ENCODE data around the gene LRP6. TPM values are rescaled to one million over a fixed set of nuclear protein-coding genes. Genes with fewer than 3 reads are reported as not detected.

LRP6 gene
- total and polyA plus RNA-seq, 9 donors = 11.9 to 46.5 (median 40.8) TPM

DNA sequence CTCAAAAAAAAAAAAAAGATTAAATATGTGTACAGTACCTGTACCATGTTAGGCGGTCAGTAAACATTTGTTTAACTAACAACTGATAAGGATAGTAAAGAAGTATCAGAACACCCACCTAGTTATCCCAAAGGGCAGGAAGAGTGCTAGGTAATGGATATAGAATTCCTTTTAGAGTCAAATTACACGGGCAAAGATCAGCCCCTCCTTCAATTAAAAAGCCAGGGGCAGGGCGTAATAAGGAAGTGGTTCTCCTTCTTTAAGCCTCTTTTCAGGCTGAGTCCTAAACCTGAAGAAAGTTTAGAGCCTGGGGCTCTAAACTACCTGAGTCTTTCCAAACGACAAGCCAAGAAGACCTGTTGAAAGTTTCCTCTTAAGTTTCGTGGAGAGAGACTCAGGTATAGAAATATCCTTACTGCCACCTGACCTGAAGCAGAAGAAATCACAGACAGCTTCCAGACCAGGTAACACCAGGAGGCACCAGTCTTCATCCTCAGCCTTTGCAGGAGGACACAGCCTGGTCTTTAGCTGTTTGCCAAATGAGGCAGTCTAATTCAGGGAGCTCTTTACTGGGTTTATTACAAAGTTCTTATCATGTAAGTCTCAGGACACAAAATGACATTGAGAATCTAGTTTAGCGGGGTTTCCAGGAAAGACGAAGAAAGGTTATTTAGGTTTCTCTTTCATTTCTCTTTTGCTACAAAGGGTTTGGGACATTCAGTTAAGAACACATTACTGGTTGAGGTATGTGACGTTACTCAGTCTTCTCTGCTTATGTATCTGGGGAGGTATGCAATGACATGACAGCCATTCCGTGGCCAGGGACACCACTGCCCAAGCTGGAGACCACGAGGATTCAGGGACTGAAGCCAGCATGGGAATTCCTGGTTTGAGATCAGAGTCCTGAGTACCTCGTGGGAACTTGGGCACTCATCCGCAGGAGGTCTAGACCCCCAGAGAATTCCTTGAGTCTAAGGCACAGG, 195.9 kb downstream of the LRP6 start, which contains the start of gene BCL2L14:
BCL2L14 (plus strand) TSS at position 266 of the 983 bp plus-strand sequence. CDS start 8,367 bp downstream, outside the sequence.
- no peak within 1 kb of the TSS for H3K4me3 ChIP-seq
- H3K4me1 ChIP-seq (ENCODE audit: insufficient read depth) = no peaks in the 10 kb centered on the region
- TF ChIP-seq EP300 (IDR thresholded peaks at IDR 0.05) (no peak), POLR2A (IDR thresholded peaks at IDR 0.05) (no peak)
- TF ChIP-seq, protein P1, sequence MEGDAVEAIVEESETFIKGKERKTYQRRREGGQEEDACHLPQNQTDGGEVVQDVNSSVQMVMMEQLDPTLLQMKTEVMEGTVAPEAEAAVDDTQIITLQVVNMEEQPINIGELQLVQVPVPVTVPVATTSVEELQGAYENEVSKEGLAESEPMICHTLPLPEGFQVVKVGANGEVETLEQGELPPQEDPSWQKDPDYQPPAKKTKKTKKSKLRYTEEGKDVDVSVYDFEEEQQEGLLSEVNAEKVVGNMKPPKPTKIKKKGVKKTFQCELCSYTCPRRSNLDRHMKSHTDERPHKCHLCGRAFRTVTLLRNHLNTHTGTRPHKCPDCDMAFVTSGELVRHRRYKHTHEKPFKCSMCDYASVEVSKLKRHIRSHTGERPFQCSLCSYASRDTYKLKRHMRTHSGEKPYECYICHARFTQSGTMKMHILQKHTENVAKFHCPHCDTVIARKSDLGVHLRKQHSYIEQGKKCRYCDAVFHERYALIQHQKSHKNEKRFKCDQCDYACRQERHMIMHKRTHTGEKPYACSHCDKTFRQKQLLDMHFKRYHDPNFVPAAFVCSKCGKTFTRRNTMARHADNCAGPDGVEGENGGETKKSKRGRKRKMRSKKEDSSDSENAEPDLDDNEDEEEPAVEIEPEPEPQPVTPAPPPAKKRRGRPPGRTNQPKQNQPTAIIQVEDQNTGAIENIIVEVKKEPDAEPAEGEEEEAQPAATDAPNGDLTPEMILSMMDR (IDR thresholded peaks at IDR 0.05) = no peak
- WGBS, 3 donors = 53 to 62% (median 58%) methylated on average over 12 of the region's 12 CpGs
- intact Hi-C loops (cut with DNase I) = no loop called here
- no peak for DNase-seq
- no peaks in the 10 kb centered on the region for H3K9me3 ChIP-seq
- H3K36me3 ChIP-seq = no peaks in the 10 kb centered on the region
- H3K27ac ChIP-seq = no peak within 1 kb of the TSS
- no peaks in the 10 kb centered on the region for H3K27me3 ChIP-seq

DNA sequence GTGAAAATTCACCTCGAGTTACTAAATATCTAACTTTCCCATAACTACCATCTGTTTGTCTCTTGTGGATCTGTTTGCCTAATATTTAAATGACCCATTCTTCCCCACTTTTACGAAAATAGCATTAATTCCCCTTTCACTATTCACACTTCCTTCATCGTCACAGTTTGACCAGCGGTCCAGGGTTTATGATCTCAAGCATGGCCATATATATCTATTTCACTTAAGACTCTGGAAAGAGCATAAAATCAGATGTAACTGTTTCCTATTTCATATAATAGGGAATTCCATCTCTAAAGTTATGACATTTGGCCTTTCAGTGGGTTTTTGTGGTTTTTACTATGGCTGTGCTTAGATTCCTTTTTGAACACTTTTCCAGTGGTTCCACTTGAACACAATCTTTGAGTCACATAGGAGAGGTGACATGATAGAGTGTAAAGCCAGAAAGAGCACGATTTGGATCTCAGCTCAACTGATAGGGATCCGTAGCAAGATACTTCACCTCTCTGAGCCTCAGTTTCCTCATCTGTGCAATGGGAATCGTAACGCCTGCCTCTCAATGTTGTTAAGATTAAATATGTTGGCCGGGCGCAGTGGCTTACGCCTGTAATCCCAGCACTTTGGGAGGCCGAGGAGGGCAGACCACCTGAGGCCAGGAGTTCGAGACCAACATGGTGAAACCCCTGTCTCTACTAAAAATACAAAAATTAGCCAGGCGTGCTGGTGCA, 196.9 kb downstream of the LRP6 start:
- intact Hi-C loops (cut with DNase I) = no loop called here
- H3K27me3 ChIP-seq = no peaks in the 10 kb centered on the region
- WGBS, 3 donors = 93 to 95% (median 94%) methylated on average over 14 of the region's 14 CpGs

DNA sequence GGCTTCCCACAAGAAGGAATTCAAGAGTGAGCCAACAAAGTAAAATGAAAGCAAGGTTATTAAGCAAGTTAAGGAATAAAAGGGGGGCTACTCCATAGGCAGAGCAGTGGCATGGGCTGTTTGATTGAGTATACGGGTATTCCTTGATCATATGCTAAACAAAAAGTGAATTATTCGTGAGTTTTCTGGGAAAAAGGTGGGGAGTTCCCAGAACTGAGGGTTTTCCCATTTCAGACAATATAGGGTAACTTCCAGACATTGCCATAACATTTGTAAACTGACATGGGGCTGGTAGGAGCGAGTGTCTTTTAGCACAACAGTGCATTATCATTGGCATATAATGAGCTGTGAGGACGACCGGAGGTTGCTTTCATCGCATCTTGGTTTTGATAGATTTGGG, 198.1 kb downstream of the LRP6 start:
- TF ChIP-seq POLR2A (IDR thresholded peaks at IDR 0.05) (no peak), EP300 (IDR thresholded peaks at IDR 0.05) (no peak)
- TF ChIP-seq, protein P1 (IDR thresholded peaks at IDR 0.05) = no peak
- WGBS, 3 donors = 85 to 92% (median 86%) methylated on average over 6 of the region's 6 CpGs
- H3K36me3 ChIP-seq = no peaks in the 10 kb centered on the region

More for the DNA sequence above, 196.9 kb downstream of the LRP6 start:
- no peaks in the 10 kb centered on the region for H3K36me3 ChIP-seq
- H3K27ac ChIP-seq = no peak overlapping the region
- no peak overlapping the region for H3K4me3 ChIP-seq
- H3K9me3 ChIP-seq = no peaks in the 10 kb centered on the region
- TF ChIP-seq, protein P1 (IDR thresholded peaks at IDR 0.05) = no peak
- TF ChIP-seq POLR2A (IDR thresholded peaks at IDR 0.05) (no peak), EP300 (IDR thresholded peaks at IDR 0.05) (no peak)
- no peak for DNase-seq
- no peaks in the 10 kb centered on the region for H3K4me1 ChIP-seq (ENCODE audit: insufficient read depth)

More for the DNA sequence above, 198.1 kb downstream of the LRP6 start:
- Histone ChIP-seq H3K27ac (no peak overlapping the region), H3K27me3 (no peaks in the 10 kb centered on the region), H3K9me3 (no peaks in the 10 kb centered on the region), H3K4me1 (ENCODE audit: insufficient read depth) (no peaks in the 10 kb centered on the region), H3K4me3 (no peak overlapping the region)
- intact Hi-C loops (cut with DNase I) = no loop called here
- DNase-seq = no peak

Small RNA genes lying within 50 kb of the gene (microRNA-seq; reads per million reads assigned to microRNA genes)
- 0 reads per million in 3 donors for gene MIR1244-4

Small RNA genes lying within 50 kb of the gene (small RNA-seq; reads per million reads assigned to genes)
- gene RNU6-318P = not detected
- not detected for gene RNU6-545P

Other genes with a start within 250 kb of the LRP6 start
- gene BCL2L14, start 196.1 kb downstream of the LRP6 start, total RNA-seq = under 1 TPM in 1 of 7 donors, not detected in 6; 0.11 TPM
- gene BCL2L14, start 196.1 kb downstream of the LRP6 start, polyA plus RNA-seq = not detected
- 10 to 100 TPM in 5 of 7 donors, 1 to 10 TPM in 2; 5.0 to 19.6 (median 17.2) TPM for gene MANSC1, start 83.2 kb upstream of the LRP6 start, total RNA-seq
- 10 to 100 TPM; 13.3 to 33.3 TPM for gene MANSC1, start 83.2 kb upstream of the LRP6 start, polyA plus RNA-seq
- 10 to 100 TPM in 6 of 7 donors, 1 to 10 TPM in 1; 6.2 to 20.4 (median 11.6) TPM for gene BORCS5, start 90.0 kb upstream of the LRP6 start, total RNA-seq
- 1 to 10 TPM; 7.2 to 9.7 TPM for gene BORCS5, start 90.0 kb upstream of the LRP6 start, polyA plus RNA-seq

Data from ovary (tissue), 9 donors.